Stimulated activated CD4-positive, alpha-beta T cell treated with anti-CD3 and anti-CD28 coated beads, Interleukin-1b, Interleukin-23, amount 100 ng/mL, for 24 hours (primary cell): ENCODE measurements around the gene GATAD1.
A peak's percentile ranks its signal among the peaks of the same experiment; 100 is the strongest.
"Not testable (repeated sequence)": the region's sequence is repeated elsewhere in the genome, so short reads cannot be mapped to it uniquely, and the experiment has no call there.

Experiments
- DNase-seq, 4 experiments: peaks; one replicate each; pipeline ENCODE4 v3.0.0-alpha.2; 2020; ENCODE audit warnings: low read depth in 4 of 4, low spot score in 1 of 4

The GATAD1 gene

GRCh38 chr7:92436612-92437445 lies 10.5 kb upstream of the GATAD1 start:
- no peak for DNase-seq

DNA sequence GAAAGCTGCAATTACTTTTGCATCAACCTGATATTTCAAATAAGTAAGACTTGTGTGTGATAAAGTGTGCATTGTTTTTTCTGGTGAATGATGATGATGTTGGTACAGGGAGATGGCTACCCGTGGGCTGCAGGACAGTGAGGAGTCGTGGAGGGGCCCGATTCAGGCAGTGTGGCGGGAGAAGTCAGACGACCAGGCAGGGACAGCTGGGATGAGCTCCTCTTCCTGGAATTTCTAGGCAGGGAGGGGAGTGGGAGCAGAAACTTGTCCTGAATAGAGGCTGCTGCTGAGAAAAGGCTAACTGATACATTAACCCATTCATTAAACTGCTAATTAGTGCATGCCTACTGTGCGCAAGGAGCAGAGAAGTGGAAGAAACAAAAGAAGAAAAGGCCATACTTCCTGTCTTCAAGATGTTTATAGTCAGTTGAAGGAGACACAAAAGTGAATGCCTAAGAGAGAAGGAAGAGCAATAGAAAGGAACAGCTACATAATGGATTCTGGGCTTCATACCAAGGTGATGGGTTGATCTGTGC lies 9.3 kb upstream of the GATAD1 start:
- DNase-seq: no peak

DNA sequence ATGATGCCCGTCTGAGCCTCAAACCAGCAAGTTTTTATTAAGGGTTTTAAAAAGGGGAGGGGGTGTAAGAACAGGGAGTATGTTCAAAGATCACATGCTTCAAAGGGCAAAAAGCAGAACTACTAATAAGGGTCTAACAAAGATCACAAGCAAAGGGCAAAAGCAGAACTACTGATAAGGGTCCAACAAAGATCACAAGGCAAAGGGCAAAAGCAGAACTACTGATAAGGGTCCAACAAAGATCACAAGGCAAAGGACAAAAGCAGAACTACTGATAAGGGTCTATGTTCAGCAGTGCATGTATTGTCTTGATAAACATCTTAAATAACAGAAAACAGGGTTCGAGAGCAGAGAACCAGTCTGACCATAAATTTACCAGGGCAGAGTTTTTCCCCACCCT lies 4.6 kb upstream of the GATAD1 start:
- not testable (repeated sequence) for DNase-seq

- DNase-seq: no peak
These were observed 375 bp upstream of the GATAD1 start for GRCh38 chr7:92446869-92447344.

DNA sequence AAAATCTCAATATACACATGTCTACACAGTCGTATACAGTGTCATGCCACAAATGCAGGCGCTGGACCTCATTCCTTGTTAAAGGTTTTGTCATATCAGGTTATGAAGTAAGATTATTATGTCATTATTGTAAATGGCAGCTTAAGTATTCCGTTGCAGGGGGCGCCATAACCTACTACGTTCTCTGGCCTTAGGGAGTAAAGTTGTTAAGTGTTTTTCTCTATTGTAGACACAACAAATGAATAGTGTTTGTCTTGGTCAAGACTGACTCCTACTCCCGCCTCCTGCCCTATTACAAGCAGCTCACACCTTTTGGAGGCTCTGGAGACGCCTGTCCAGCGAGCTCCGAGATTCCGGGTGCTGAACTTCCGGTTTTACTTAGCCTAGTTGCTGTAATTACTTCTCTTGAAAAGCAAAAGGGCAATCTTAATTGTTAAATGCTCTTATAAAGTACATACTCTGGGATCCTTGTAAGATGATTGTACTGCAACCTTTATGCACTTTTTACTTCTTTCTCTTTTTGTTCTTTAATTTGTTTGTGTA lies 994 bp downstream of the GATAD1 start:
- DNase-seq: peak; percentile 5 to 32 (median 23)

- DNase-seq: no peak
These were observed 4.4 kb downstream of the GATAD1 start for GRCh38 chr7:92451645-92452044.

DNA sequence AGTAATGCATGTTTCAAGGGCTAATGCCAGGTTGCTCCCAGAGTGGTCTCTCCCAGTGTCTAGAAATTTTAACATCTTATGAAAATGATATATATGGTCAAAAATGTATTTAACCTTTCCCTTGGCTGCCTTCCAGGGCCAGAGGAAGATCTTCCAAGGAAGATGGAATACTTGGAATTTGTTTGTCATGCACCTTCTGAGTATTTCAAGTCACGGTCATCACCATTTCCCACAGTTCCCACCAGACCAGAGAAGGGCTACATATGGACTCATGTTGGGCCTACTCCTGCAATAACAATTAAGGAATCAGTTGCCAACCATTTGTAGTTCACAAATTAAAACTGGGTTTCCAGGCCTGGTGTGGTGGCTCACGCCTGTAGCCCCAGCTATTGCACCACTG lies 9.0 kb downstream of the GATAD1 start:
- DNase-seq: no peak

- no peak for DNase-seq
These were observed 12.8 kb downstream of the GATAD1 start for GRCh38 chr7:92460109-92460508.

- no peak for DNase-seq
These were observed 13.2 kb downstream of the GATAD1 start for GRCh38 chr7:92460510-92460909.

DNA sequence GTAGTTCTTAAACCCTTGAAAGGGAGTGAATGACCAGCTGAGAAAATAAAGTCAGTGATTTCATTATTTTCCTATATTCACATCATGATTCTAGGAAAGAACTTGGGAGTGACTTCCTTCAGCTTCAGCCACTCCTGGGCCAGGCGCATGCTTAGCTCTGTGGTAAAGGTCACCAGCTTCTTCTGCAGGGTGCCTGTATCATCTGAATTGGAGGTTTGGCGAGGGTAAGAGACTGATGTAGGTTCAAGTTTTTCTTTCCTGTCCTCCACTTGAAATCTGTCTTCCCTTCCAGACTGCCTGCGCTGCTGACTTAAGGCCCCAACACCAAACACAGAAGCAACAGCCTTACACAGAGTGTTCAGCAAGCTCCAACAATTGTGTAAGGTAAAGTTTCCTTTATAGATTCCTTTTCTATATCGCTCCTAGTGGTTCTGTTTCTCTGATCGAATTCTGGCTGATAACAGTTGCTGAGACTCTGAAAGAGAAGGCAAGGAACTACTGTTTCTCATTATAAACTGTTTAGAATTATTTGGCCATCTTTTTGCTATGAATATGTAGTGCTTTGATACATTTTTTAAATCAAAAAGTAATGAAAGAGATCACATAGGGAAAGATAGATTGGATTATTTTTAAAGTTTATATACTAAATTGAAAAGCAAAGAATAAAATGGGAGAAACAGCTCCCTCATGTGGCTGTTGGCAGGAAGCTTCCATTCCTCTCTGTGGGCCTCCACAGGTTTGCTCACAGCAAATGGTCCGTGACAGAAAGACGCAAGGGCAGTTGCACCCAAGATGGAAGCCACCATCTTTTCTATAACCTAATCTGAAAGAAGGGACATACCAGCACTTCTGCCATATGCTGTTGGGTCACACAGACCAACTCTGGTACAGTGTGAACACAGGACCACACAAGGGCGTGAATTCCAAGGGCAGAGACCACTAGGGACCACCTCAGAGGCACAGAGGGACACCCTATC lies 14.0 kb downstream of the GATAD1 start:
- DNase-seq: peak in 1 of 4 experiments; percentile 8

GRCh38 chr7:92462560-92462959 lies 15.3 kb downstream of the GATAD1 start:
- DNase-seq: no peak

- DNase-seq: no peak
These were observed 17.2 kb downstream of the GATAD1 start for GRCh38 chr7:92464515-92464914.

GRCh38 chr7:92466682-92467081 lies 19.4 kb downstream of the GATAD1 start:
- DNase-seq: no peak

DNA sequence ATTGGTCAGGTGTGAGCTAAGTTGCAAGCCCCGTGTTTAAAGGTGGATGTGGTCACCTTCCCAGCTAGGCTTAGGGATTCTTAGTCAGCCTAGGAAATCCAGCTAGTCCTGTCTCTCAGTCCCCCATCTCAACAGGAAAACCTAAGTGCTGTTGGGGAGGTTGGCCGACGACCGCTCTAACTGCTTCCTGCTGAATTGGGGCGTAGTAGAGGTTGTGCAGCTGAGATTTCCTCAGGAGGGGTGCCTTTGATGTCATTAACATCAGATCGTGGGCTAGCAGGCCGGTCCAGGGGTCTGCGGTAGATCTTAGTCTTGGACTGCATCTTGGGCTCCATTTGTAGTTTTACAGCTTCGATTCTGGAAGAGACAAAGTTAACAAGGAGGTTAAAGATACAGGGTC lies 21.3 kb downstream of the GATAD1 start:
- not testable (repeated sequence) for DNase-seq

DNA sequence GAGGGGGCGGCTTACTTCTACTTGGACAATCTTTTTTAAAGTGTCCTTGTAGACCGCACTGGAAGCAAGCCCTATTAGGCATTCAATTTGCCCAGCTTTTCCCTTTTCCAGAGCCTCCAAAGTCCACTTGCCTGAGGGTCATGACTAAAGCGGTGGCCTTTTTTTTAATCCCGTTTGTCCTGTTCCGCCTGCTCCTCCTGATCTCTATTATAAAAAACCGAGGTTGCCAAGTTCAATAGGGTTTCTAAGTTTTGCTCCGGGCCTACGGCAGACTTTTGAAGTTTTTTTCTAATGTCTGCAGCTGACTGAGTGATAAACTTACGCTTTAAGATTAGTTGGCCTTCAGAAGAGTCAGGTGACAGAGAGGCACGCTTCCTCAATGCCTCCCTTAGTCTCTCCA lies 26.7 kb downstream of the GATAD1 start:
- not testable (repeated sequence) for DNase-seq

DNA sequence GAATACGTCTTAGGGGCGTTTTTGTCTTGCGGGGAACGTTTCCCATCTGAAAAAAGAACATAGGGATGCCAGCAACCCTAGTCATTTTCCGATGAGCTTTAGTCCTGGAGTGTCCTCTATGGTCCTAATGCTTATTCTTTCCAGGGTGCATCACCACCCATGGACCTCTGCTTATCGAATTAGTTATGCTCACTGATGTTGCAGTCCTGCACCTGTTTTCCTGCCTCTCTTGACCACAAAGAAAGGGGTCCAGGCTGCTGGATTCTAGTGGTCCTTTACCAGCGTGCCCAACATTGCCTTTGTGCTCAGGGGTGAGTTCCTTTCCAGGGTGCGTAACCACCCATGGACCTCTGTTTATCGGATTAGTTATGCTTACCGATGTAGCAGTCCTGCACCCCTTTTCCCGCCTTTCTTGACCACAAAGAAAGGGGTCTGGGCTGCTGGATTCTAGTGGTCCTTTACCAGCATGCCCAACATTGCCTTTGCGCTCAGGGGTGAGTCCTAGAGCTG lies 28.0 kb downstream of the GATAD1 start:
- DNase-seq: not testable (repeated sequence)

DNA sequence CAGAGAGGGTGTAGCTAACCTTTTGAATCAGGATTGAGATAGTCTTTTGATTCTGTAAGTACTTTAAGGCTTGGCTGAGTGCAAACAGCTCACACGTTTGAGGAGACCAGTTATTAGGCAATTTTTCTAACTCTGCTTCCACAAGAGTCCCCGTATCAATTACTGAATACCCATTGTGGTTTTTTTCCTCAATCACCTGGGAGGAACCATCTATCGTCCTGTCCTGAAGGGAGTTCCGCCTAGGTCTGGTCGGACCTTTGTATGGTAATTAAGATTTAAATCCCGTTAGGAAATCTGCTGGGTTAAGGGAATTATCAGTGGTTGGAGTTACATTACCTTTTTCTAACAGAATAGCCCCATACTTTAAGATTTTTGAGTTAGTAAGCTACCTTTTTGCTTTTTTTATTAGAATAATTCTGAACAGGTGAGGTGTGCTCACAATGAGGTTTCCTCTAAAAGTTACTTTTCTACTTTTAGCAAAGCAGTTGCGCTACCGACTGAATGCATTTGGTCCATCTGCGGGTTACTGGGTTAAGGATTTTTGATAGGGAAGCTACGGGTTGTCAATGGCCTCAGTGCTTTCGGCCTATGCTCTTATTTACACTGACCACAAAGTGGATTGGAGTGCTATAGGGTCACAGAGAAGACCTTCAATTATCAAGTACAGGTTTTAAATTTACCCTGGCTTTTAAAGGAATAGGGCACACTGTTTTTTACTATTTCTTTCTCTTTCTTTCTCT lies 28.7 kb downstream of the GATAD1 start:
- not testable (repeated sequence) for DNase-seq

- not testable (repeated sequence) for DNase-seq
These were observed 30.4 kb downstream of the GATAD1 start, which contains the start of gene ERVW-1 for GRCh38 chr7:92477681-92478080. Gene ERVW-1 (minus strand): TSS chr7:92477946. CDS start chr7:92470381, 7,565 bp downstream.

GRCh38 chr7:92478095-92478494 lies 30.8 kb downstream of the GATAD1 start:
- DNase-seq: no peak

- no peak for DNase-seq
These were observed 31.4 kb downstream of the GATAD1 start for GRCh38 chr7:92478711-92479110.
